Activated naive CD4-positive, alpha-beta T cell treated with anti-CD3 and anti-CD28 coated beads, Interleukin-2, amount 10 ng/mL, durations not matched to agents 7 days and 5 days (primary cell): ENCODE results near the gene ZNF654.

Experiments
- CTCF ChIA-PET: fragments of 350-600 bp; sonication (Branson Sonifier 250); formaldehyde crosslinking; loops from one replicate; lab custom pipeline; 2021; ENCODE audit warnings: antibody characterized with exemption; lab: Charles Lee
- DNase-seq: peaks from one replicate; pipeline ENCODE4 v3.0.0-alpha.2; 2020
- H3K27ac Mint-ChIP-seq: one replicate; pipeline ENCODE4 v1.8.0; 2021; ENCODE audit warnings: mild to moderate bottlenecking, moderate library complexity, mixed read lengths
- H3K27me3 Mint-ChIP-seq: one replicate; pipeline ENCODE4 v1.8.0; 2021; ENCODE audit warnings: mild to moderate bottlenecking, mixed read lengths
- H3K36me3 Mint-ChIP-seq: one replicate; pipeline ENCODE4 v1.8.0; 2021; ENCODE audit warnings: mixed read lengths
- H3K4me1 Mint-ChIP-seq: one replicate; pipeline ENCODE4 v1.8.0; 2021; ENCODE audit warnings: mixed read lengths
- H3K4me3 Mint-ChIP-seq: one replicate; pipeline ENCODE4 v1.8.0; 2021; ENCODE audit warnings: mild to moderate bottlenecking, moderate library complexity, mixed read lengths
- H3K9me3 Mint-ChIP-seq: one replicate; pipeline ENCODE4 v1.8.0; 2021; ENCODE audit warnings: mixed read lengths

ZNF654 gene

DNA sequence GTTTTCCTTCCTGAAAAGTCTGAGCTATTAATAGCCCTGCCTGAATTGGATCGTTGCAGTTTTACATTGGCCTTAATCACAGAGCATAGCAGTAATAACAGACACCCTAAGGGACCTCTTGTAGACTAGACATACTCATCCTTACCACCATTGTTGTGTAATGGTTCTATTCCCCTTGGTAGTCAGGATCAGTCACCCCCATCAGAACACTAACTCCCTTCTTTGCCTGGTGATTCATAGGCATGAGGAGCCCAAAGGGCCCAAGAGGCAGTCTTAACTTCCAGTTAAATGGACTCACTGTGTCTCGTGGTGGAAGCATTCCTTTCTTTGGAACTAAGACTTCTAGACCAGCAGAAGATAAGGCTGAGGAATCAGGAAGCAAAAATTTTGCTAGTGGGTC is 20.5 kb upstream of the ZNF654 start:
- Mint-ChIP-seq H3K9me3 (no peaks in the 10 kb centered on the region), H3K36me3 (no peaks in the 10 kb centered on the region), H3K4me1 (peaks cover 10% of the 10 kb centered on the region), H3K27ac (no peak overlapping the region), H3K4me3 (no peak overlapping the region), H3K27me3 (no peaks in the 10 kb centered on the region)
- DNase-seq, result no peak
- CTCF ChIA-PET, result no interaction called here

DNA sequence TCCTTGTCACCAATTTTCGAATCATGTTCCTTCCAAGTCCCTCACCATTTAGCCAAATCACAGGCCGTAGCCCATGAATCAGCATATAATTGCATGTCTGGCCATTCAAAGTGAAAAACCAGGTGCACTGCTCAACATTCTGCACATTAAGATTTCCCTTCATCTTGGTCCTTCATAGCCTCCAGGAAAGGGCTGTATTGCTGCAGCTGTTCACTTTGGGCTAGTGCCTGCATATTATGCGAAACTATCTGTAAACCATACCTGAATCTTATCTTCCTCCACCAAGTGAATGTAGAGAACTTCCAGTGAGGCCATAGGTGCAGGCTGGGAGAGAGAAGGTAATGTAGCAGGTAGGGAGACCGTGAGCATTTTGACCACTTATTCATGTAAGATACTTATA is 18.5 kb upstream of the ZNF654 start:
- Mint-ChIP-seq H3K27me3 (no peaks in the 10 kb centered on the region), H3K4me1 (peaks cover 4% of the 10 kb centered on the region), H3K9me3 (no peaks in the 10 kb centered on the region), H3K27ac (no peak overlapping the region), H3K4me3 (no peak overlapping the region), H3K36me3 (no peaks in the 10 kb centered on the region)
- CTCF ChIA-PET, result no interaction called here
- DNase-seq, result no peak

DNA sequence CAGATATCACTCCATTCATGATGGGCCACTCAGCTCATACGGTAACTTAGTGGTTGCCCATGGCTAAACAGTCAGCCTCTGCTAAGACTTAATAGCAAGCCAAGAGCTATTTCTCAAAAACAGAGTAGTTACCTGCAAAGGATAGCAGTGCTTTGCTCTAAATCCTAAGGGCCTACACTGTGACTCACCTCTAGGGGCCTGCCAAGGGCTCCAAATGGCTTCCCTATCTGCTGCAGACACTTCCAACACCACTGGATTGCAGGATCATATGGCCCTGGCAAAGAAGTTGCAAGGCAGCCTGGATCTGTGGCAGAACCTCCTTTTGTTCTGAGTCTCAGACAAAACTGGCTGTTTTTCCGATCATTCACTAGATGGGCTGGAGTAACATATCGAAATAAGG is 18.1 kb upstream of the ZNF654 start:
- Mint-ChIP-seq H3K4me3 (no peak overlapping the region), H3K27me3 (no peaks in the 10 kb centered on the region), H3K9me3 (no peaks in the 10 kb centered on the region), H3K4me1 (peaks cover 4% of the 10 kb centered on the region), H3K36me3 (no peaks in the 10 kb centered on the region), H3K27ac (no peak overlapping the region)
- no peak for DNase-seq
- CTCF ChIA-PET, result interaction anchor here (0.8 kb wide), 1 partner anchor 9 kb away, joined by 3 read pairs; no protein-coding TSS in a partner anchor

DNA sequence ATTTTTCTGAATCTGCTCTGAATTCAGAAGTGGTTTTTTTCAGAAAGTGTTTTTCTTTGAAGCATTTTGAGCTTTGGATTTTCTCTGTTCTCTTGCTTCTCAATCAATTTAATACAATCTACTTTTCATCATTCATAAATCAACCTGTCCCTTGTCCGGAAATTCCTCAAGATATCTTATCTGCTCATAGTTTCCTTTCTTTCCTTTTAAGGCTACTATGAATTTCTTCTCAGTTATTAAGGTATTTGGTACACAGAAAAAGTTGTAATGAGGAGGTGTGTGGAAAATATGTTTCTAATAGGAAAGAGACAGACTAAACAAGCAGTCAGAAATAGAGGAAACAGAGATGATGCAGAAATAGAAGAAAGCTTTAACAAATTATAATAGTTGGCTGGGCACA is 14.6 kb upstream of the ZNF654 start:
- no peaks in the 10 kb centered on the region for H3K9me3 Mint-ChIP-seq
- no peak overlapping the region for H3K4me3 Mint-ChIP-seq
- no peaks in the 10 kb centered on the region for H3K27me3 Mint-ChIP-seq
- H3K36me3 Mint-ChIP-seq, result no peaks in the 10 kb centered on the region
- H3K4me1 Mint-ChIP-seq, result peaks cover 10% of the 10 kb centered on the region
- no peak overlapping the region for H3K27ac Mint-ChIP-seq
- CTCF ChIA-PET, result no interaction called here
- no peak for DNase-seq

GRCh38 chr3:88046766-88047165 is 12.3 kb upstream of the ZNF654 start:
- Mint-ChIP-seq H3K4me3 (no peak overlapping the region), H3K27ac (no peak overlapping the region), H3K27me3 (no peaks in the 10 kb centered on the region), H3K36me3 (peaks cover 2% of the 10 kb centered on the region), H3K9me3 (no peaks in the 10 kb centered on the region), H3K4me1 (peaks cover 10% of the 10 kb centered on the region)
- no peak for DNase-seq
- CTCF ChIA-PET, result interaction anchor here (0.6 kb wide), 1 partner anchor 108 kb away, joined by 4 read pairs; no protein-coding TSS in a partner anchor

- no peak for DNase-seq
- CTCF ChIA-PET, result interaction anchor here (0.7 to 1.4 kb wide), 2 partner anchors 26 to 53 kb away, joined by 3 read pairs; no protein-coding TSS in a partner anchor
- no peaks in the 10 kb centered on the region for H3K27me3 Mint-ChIP-seq
These were observed 1.3 kb upstream of the ZNF654 start for GRCh38 chr3:88057630-88058305.

DNA sequence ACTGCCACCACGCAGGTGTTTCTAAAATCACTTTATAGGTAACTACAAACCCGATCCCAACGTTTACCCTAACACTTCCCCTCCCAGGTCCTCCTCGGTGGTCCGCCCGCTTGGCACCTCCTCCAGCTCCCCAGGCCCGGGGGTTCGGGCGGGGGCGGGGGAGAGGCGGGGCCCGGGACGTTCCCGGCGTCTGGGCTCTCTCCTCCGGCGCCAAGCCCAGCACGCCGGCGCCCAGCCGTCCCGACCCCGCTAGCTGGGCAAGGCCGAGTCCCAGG is 812 bp upstream of the ZNF654 start:
- Mint-ChIP-seq H3K36me3 (peaks cover 47% of the 10 kb centered on the region), H3K9me3 (no peaks in the 10 kb centered on the region), H3K4me1 (peaks cover 47% of the 10 kb centered on the region), H3K27me3 (no peaks in the 10 kb centered on the region), H3K27ac (peak overlapping the region; percentile 97), H3K4me3 (peak overlapping the region; percentile 90)
- CTCF ChIA-PET, result interaction anchor here (0.7 to 1.4 kb wide), 3 partner anchors 27 to 90 kb away, joined by 3 read pairs; no protein-coding TSS in a partner anchor
- no peak for DNase-seq

More at GRCh38 chr3:88057630-88058305, 1.3 kb upstream of the ZNF654 start:
- peaks cover 43% of the 10 kb centered on the region for H3K4me1 Mint-ChIP-seq
- H3K27ac Mint-ChIP-seq, result peak overlapping the region; percentile 97
- H3K4me3 Mint-ChIP-seq, result peak overlapping the region; percentile 90
- no peaks in the 10 kb centered on the region for H3K9me3 Mint-ChIP-seq
- peaks cover 45% of the 10 kb centered on the region for H3K36me3 Mint-ChIP-seq

GRCh38 chr3:88059380-88060170 is 520 bp downstream of the ZNF654 start:
- Mint-ChIP-seq H3K4me3 (peak overlapping the region; percentile 90), H3K36me3 (peaks cover 44% of the 10 kb centered on the region), H3K9me3 (no peaks in the 10 kb centered on the region), H3K27me3 (no peaks in the 10 kb centered on the region), H3K4me1 (peaks cover 53% of the 10 kb centered on the region), H3K27ac (peak overlapping the region; percentile 97)
- DNase-seq, result no peak
- CTCF ChIA-PET, result interaction anchor here (1.0 to 1.4 kb wide), 2 partner anchors 54 kb away, joined by 3 read pairs; no protein-coding TSS in a partner anchor

GRCh38 chr3:88061746-88062145 is 2.7 kb downstream of the ZNF654 start:
- DNase-seq, result no peak
- no peaks in the 10 kb centered on the region for H3K9me3 Mint-ChIP-seq
- CTCF ChIA-PET, result interaction anchor here (1.5 kb wide), 1 partner anchor 51 kb away, joined by 5 read pairs; no protein-coding TSS in a partner anchor
- peak overlapping the region; percentile 19 for H3K4me3 Mint-ChIP-seq
- peaks cover 30% of the 10 kb centered on the region for H3K36me3 Mint-ChIP-seq
- no peak overlapping the region for H3K27ac Mint-ChIP-seq
- no peaks in the 10 kb centered on the region for H3K27me3 Mint-ChIP-seq
- peaks cover 41% of the 10 kb centered on the region for H3K4me1 Mint-ChIP-seq

DNA sequence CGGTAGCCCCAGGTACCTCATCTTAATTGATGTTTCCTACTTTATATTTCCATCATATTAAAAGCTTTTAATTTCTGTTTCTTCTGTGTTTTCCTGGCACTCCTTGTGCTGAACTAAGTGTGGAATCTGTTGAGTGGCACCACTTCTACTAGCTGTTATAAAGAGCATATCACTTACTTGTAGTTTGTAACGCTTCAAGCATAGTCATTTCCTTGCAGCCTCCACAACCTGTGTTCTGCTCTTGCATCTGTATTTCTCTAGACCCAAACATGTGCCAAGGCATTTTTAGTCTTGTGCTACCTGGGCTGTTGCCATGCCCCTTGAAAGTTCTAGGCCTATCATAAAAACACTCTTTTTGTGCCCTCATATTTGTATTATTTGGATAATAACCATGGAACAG is 16.0 kb downstream of the ZNF654 start:
- peaks cover 10% of the 10 kb centered on the region for H3K9me3 Mint-ChIP-seq
- H3K27me3 Mint-ChIP-seq, result no peaks in the 10 kb centered on the region

DNA sequence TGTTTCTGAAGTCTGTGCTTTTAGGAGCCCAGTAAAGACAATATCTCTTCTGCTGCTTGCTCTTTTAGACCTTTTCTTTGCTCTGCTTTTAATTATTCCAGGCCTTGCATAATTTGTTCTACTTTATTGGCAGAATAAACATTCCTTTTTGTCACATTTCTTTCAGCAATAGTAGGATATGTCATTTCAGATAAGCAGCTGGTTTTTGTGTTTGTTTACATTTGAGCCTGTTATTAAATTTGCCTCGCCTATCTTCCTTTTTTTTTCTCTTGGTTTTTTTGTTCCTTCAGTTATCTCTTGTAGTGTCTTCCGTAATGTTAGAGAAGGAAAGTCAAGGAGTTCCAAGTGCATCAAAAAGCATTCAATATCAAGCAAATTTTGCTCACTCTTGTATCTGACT is 16.4 kb downstream of the ZNF654 start:
- no peak for DNase-seq
- Mint-ChIP-seq H3K9me3 (peaks cover 10% of the 10 kb centered on the region), H3K36me3 (peaks cover 37% of the 10 kb centered on the region), H3K27me3 (no peaks in the 10 kb centered on the region), H3K27ac (no peak overlapping the region), H3K4me1 (peaks cover 8% of the 10 kb centered on the region), H3K4me3 (no peak overlapping the region)
- CTCF ChIA-PET, result interaction anchor here (1.1 kb wide), 1 partner anchor 12 kb away, joined by 4 read pairs; no protein-coding TSS in a partner anchor

More for the DNA sequence above, 16.0 kb downstream of the ZNF654 start:
- Mint-ChIP-seq H3K4me1 (peaks cover 8% of the 10 kb centered on the region), H3K4me3 (no peak overlapping the region), H3K27ac (no peak overlapping the region), H3K36me3 (peaks cover 39% of the 10 kb centered on the region)
- DNase-seq, result no peak
- CTCF ChIA-PET, result interaction anchor here (1.1 kb wide), 1 partner anchor 11 kb away, joined by 4 read pairs; no protein-coding TSS in a partner anchor

DNA sequence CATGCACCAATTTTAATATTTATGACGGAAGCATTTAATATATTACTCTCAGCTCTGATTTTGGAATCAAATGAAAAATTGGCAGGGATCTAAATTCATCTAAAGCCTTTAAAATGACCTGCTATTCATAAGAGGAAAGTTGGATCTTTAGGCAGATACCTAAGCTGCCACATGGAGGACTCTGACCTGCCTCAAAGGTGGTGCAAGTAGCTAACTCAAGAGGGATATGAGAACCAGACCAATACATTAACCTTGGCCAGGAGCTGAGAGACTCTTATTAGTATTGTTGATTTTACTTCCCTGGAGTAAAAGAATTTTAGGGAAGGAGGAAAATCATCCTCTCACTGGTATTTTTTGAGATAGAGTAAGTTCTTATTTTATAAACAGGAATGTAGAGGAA is 17.7 kb downstream of the ZNF654 start:
- H3K4me1 Mint-ChIP-seq, result peaks cover 8% of the 10 kb centered on the region
- H3K4me3 Mint-ChIP-seq, result no peak overlapping the region
- no peak overlapping the region for H3K27ac Mint-ChIP-seq
- no peak for DNase-seq
- peaks cover 4% of the 10 kb centered on the region for H3K9me3 Mint-ChIP-seq
- H3K27me3 Mint-ChIP-seq, result no peaks in the 10 kb centered on the region
- CTCF ChIA-PET, result no interaction called here
- H3K36me3 Mint-ChIP-seq, result peaks cover 36% of the 10 kb centered on the region

- Mint-ChIP-seq H3K36me3 (peaks cover 28% of the 10 kb centered on the region), H3K4me1 (peaks cover 8% of the 10 kb centered on the region), H3K9me3 (no peaks in the 10 kb centered on the region), H3K27ac (no peak overlapping the region), H3K27me3 (no peaks in the 10 kb centered on the region), H3K4me3 (no peak overlapping the region)
- CTCF ChIA-PET, result no interaction called here
- no peak for DNase-seq
These were observed 19.9 kb downstream of the ZNF654 start for GRCh38 chr3:88078932-88079331.

GRCh38 chr3:88082854-88083253 is 23.8 kb downstream of the ZNF654 start:
- H3K4me3 Mint-ChIP-seq, result no peak overlapping the region
- peaks cover 3% of the 10 kb centered on the region for H3K4me1 Mint-ChIP-seq
- no peak overlapping the region for H3K27ac Mint-ChIP-seq
- no peaks in the 10 kb centered on the region for H3K9me3 Mint-ChIP-seq
- H3K36me3 Mint-ChIP-seq, result peaks cover 31% of the 10 kb centered on the region
- CTCF ChIA-PET, result interaction anchor here (0.6 kb wide), 1 partner anchor 62 kb away, joined by 3 read pairs; no protein-coding TSS in a partner anchor
- DNase-seq, result no peak
- no peaks in the 10 kb centered on the region for H3K27me3 Mint-ChIP-seq
